Neuronal stem cell (in vitro differentiated cells): ENCODE results near the gene CAMKK1.
A peak's percentile ranks its signal among the peaks of the same experiment; 100 is the strongest.

Source experiments
- DNase-seq: peaks from one replicate; pipeline ENCODE4 v3.0.0-alpha.2; 2013; ENCODE audit warnings: low spot score
- H2AFZ ChIP-seq: one replicate; pipeline ENCODE4 v1.6.1; 2013; ENCODE audit warnings: mild to moderate bottlenecking, low read length, inconsistent platforms
- H2AK5ac ChIP-seq: 2 replicates; pipeline ENCODE4 v1.6.1; 2013; ENCODE audit warnings: low read depth, mild to moderate bottlenecking, inconsistent platforms, low read length, moderate library complexity, mixed read lengths
- H2BK120ac ChIP-seq: 2 replicates; pipeline ENCODE4 v1.6.1; 2013; ENCODE audit warnings: low read depth, mild to moderate bottlenecking, inconsistent platforms, low read length, moderate library complexity, mixed read lengths
- H2BK12ac ChIP-seq: one replicate; pipeline ENCODE4 v1.6.1; 2013; ENCODE audit warnings: low read length, inconsistent platforms
- H2BK15ac ChIP-seq: 2 replicates; pipeline ENCODE4 v1.6.1; 2013; ENCODE audit warnings: mild to moderate bottlenecking, low read length, inconsistent platforms, mixed read lengths
- H2BK5ac ChIP-seq: one replicate; pipeline ENCODE4 v1.6.1; 2013; ENCODE audit warnings: inconsistent platforms, mild to moderate bottlenecking, low read length, moderate library complexity
- H3K14ac ChIP-seq: one replicate; pipeline ENCODE4 v1.6.1; 2013; ENCODE audit warnings: low read length, inconsistent platforms
- H3K18ac ChIP-seq: 2 replicates; pipeline ENCODE4 v1.6.1; 2013; ENCODE audit warnings: low read length, inconsistent platforms
- H3K23ac ChIP-seq: 2 replicates; pipeline ENCODE4 v1.6.1; 2013; ENCODE audit warnings: low read depth, mild to moderate bottlenecking, mixed read lengths, low read length, inconsistent platforms; ENCODE audit not compliant: poor library complexity
- H3K27ac ChIP-seq: replicated peaks from 3 replicates; pipeline ENCODE4 v1.5.1; 2013; ENCODE audit warnings: low read length, inconsistent platforms
- H3K27me3 ChIP-seq, 3 experiments: 2 replicates each; pipeline ENCODE4 v1.6.1; 2013; ENCODE audit warnings: low read length in 3 of 3, mild to moderate bottlenecking in 2 of 3, inconsistent platforms in 1 of 3, low read depth in 1 of 3, mixed read lengths in 1 of 3, moderate library complexity in 1 of 3; ENCODE audit not compliant: control insufficient read depth in 3 of 3, insufficient read depth in 3 of 3
- H3K36me3 ChIP-seq, 2 donors: replicated peaks in 1 of 2; 2 replicates each; pipeline ENCODE4 v1.6.1; 2013; ENCODE audit warnings: low read length in 2 of 2; ENCODE audit not compliant: control insufficient read depth in 2 of 2, insufficient read depth in 2 of 2
- H3K4ac ChIP-seq: 2 replicates; pipeline ENCODE4 v1.6.1; 2013; ENCODE audit warnings: inconsistent platforms, mild to moderate bottlenecking, low read length, moderate library complexity
- H3K4me1 ChIP-seq, 2 donors: 1 replicate in 1 of 2; 2 replicates in 1 of 2; pipeline ENCODE4 v1.6.1; 2013; ENCODE audit warnings: low read length in 2 of 2, low read depth in 1 of 2; ENCODE audit not compliant: control insufficient read depth in 2 of 2, insufficient read depth in 1 of 2
- H3K4me2 ChIP-seq: one replicate; pipeline ENCODE4 v1.6.1; 2013; ENCODE audit warnings: mild to moderate bottlenecking, low read length, inconsistent platforms; ENCODE audit not compliant: insufficient read depth, poor library complexity, severe bottlenecking
- H3K4me3 ChIP-seq, 2 donors: 2 replicates each; pipeline ENCODE4 v1.5.1; 2013; ENCODE audit warnings: low read length in 2 of 2, mild to moderate bottlenecking in 2 of 2, inconsistent platforms in 1 of 2, moderate library complexity in 1 of 2
- H3K79me1 ChIP-seq: one replicate; pipeline ENCODE4 v1.6.1; 2013; ENCODE audit warnings: low read depth, mild to moderate bottlenecking, inconsistent platforms, low read length, moderate library complexity
- H3K9ac ChIP-seq: one replicate; pipeline ENCODE4 v1.6.1; 2013; ENCODE audit warnings: mild to moderate bottlenecking, low read depth, low read length, inconsistent platforms; ENCODE audit not compliant: poor library complexity
- H3K9me3 ChIP-seq, 2 donors: replicated peaks in 1 of 2; 2 replicates each; pipeline versions ENCODE3 to v1.6.1; 2013; ENCODE audit warnings: low read length in 2 of 2, mild to moderate bottlenecking in 2 of 2, inconsistent platforms in 1 of 2, low read depth in 1 of 2, mixed read lengths in 1 of 2, moderate library complexity in 1 of 2; ENCODE audit not compliant: control insufficient read depth in 2 of 2, insufficient read depth in 1 of 2
- H4K8ac ChIP-seq: one replicate; pipeline ENCODE4 v1.6.1; 2013; ENCODE audit warnings: low read depth, mild to moderate bottlenecking, inconsistent platforms, low read length, moderate library complexity
- H4K91ac ChIP-seq: one replicate; pipeline ENCODE4 v1.6.1; 2013; ENCODE audit warnings: low read length, low read depth, mild to moderate bottlenecking, inconsistent platforms; ENCODE audit not compliant: poor library complexity
- WGBS, 2 donors: extraction: QIAGEN DNeasy Blood & Tissue Kit; methylation state at CpG; one replicate each; pipeline ENCODE4 v1.1.7; 2013; ENCODE audit warnings: missing lambda C conversion rate in 2 of 2, mixed read lengths in 1 of 2; ENCODE audit not compliant: insufficient read length in 2 of 2, insufficient replicate concordance in 1 of 2; ENCODE audit errors: extremely low coverage in 2 of 2; 5-methylcytosine and 5-hydroxymethylcytosine counted together

The CAMKK1 gene

DNA sequence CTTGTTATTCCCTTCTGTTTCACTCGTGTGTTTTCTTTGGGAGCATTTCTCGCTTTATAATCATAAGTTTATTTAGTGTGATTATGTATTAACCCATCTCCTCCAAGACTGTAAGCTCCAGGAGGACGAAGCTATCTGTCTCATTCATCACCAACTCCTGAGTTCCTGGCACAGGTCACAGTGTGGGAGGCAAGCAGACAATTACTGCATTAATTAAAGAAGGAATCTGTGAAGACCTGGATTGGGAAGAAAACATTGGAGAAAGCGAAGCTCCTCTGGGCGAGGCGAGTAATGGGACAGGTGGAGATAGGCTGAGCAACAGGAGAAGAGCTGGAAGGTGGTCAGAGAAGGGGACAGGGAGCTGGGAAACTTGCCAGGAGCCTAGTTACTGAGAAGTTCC lies 7.8 kb upstream of the CAMKK1 start:
- Histone ChIP-seq H3K4ac (no peak overlapping the region), H3K79me1 (peaks cover 2% of the 10 kb centered on the region), H2AFZ (no peak overlapping the region), H3K4me3 (no peak overlapping the region), H3K14ac (no peak overlapping the region), H2BK120ac (no peak overlapping the region), H2BK5ac (no peak overlapping the region), H2BK12ac (no peak overlapping the region), H3K4me2 (no peak overlapping the region), H4K91ac (no peak overlapping the region), H3K27ac (no peak overlapping the region), H3K9ac (no peak overlapping the region), H3K36me3 (no peaks in the 10 kb centered on the region), H4K8ac (no peak overlapping the region), H3K4me1 (peaks cover 5 to 7% of the 10 kb centered on the region in 2 donors), H3K9me3 (no peaks in the 10 kb centered on the region), H3K27me3 (peaks cover 0 to 6% (median 0%) of the 10 kb centered on the region in 3 experiments), H3K23ac (no peak overlapping the region), H2BK15ac (no peak overlapping the region), H2AK5ac (no peak overlapping the region), H3K18ac (no peak overlapping the region)
- no peak for DNase-seq
- no CpG with 5 or more reads among the region's 6 CpGs for WGBS, 2 donors

DNA sequence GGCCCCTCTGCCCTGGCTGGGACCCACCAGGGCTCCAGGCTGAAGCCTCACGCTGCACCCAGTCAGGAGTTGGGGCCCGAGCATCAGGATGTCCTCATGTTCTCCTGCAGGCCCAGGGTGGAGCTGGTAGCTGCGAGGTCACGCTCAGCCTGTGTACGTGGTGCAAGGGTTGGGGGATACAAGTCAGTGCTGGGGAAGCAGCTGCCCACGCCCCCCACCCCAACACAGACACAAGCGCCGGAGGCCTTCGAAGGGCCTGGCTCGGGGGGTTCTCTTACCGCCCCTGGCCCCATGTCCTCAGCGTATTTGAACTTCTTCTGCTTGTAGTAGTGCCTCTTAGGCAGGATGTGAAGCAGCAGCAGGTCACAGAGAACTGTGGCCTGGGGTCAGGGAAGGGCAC lies 4.9 kb upstream of the CAMKK1 start:
- no peak overlapping the region for H3K4me3 ChIP-seq
- no peak overlapping the region for H3K4me2 ChIP-seq
- no peak overlapping the region for H2BK120ac ChIP-seq
- H3K23ac ChIP-seq, result no peak overlapping the region
- peaks cover 0 to 6% (median 3%) of the 10 kb centered on the region in 3 experiments for H3K27me3 ChIP-seq
- peak overlapping the region; percentile 58 for H2BK15ac ChIP-seq
- H3K4me1 ChIP-seq, result peaks cover 9 to 12% of the 10 kb centered on the region in 2 donors
- H4K8ac ChIP-seq, result peak overlapping the region; percentile 92
- no peaks in the 10 kb centered on the region for H3K36me3 ChIP-seq
- H3K27ac ChIP-seq, result no peak overlapping the region
- no peak overlapping the region for H3K4ac ChIP-seq
- peak overlapping the region; percentile 70 for H2AK5ac ChIP-seq
- H2BK12ac ChIP-seq, result peak overlapping the region; percentile 24
- peak overlapping the region; percentile 64 for H3K18ac ChIP-seq
- H2AFZ ChIP-seq, result no peak overlapping the region
- DNase-seq, result no peak
- no CpG with 5 or more reads among the region's 12 CpGs for WGBS, 2 donors
- peak overlapping the region; percentile 60 for H3K9ac ChIP-seq
- peak overlapping the region; percentile 53 for H2BK5ac ChIP-seq
- H3K9me3 ChIP-seq, result no peaks in the 10 kb centered on the region
- H3K79me1 ChIP-seq, result peaks cover 2% of the 10 kb centered on the region
- H3K14ac ChIP-seq, result no peak overlapping the region
- no peak overlapping the region for H4K91ac ChIP-seq

DNA sequence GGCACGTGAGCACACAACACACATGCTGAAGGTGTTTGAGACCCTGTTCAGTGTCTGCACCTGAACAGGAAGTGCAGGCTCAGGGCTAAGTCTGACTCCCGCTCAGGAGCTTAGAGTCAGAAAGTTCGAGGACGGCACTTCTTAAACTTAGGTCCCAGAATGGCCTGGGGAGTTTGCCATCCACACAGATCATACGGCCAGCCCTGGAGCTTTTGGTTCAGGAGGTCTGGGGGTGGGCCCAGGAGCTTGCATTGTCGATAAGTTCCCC lies 4.0 kb upstream of the CAMKK1 start:
- H2BK120ac ChIP-seq, result no peak overlapping the region
- H3K9me3 ChIP-seq, result no peaks in the 10 kb centered on the region
- H2BK12ac ChIP-seq, result no peak overlapping the region
- peaks cover 2% of the 10 kb centered on the region for H3K79me1 ChIP-seq
- H3K36me3 ChIP-seq, result no peaks in the 10 kb centered on the region
- peak overlapping the region; percentile 72 for H3K9ac ChIP-seq
- no peak overlapping the region for H2BK5ac ChIP-seq
- WGBS, 2 donors, result no CpG with 5 or more reads among the region's 6 CpGs
- peak overlapping the region; percentile 1 for H3K14ac ChIP-seq
- no peak overlapping the region for H4K91ac ChIP-seq
- H3K23ac ChIP-seq, result no peak overlapping the region
- no peak overlapping the region for H4K8ac ChIP-seq
- no peak for DNase-seq
- no peak overlapping the region for H3K4me3 ChIP-seq
- H3K4me1 ChIP-seq, result peaks cover 11 to 15% of the 10 kb centered on the region in 2 donors
- H2AFZ ChIP-seq, result peak overlapping the region; percentile 15
- H2AK5ac ChIP-seq, result no peak overlapping the region
- no peak overlapping the region for H3K4me2 ChIP-seq
- H2BK15ac ChIP-seq, result peak overlapping the region; percentile 98
- H3K27me3 ChIP-seq, result peaks cover 0 to 9% (median 3%) of the 10 kb centered on the region in 3 experiments
- H3K27ac ChIP-seq, result no peak overlapping the region
- no peak overlapping the region for H3K4ac ChIP-seq
- peak overlapping the region; percentile 2 for H3K18ac ChIP-seq

DNA sequence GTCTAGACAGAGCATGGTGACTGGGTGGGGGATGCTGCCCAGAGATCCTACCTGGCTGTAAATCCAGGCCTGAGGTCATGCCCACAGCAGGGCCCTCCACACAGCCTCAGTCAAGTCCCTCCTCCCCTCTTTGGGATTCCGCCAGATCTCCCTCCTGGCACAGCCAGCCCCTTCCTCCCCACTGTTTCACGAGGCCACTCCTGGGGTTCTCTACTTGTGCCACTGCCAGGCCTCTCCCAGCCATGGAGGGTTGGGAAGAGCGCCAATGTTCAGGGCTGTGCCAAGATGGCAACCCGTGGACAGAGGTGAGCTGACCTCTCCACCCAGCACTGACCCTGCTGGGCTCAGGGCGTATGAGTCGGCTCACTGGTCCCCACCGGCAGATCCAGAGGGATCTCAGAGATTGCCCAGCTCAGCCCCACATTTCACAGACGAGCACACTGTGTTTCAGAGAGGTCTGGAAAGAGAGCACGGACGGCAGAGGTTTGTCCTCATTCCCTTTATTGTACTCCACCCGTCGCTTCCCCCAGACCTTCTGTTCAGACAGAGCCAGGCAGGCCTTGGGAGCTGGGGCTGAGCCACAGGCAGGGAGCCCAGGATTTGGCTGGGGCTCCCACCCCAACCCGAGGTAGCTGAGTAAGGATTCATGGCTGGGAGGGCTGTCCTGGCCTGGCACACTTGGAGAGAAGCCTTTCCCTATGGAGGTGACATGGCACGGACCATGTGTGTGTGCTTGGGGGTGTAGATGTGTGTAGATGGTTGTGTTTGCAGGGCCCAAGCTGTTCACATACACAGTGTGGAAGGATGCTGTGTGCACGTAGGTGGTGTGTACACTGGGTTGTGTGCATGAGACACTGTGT lies 3.5 kb upstream of the CAMKK1 start:
- no CpG with 5 or more reads among the region's 15 CpGs for WGBS, 2 donors

More for the DNA sequence above, 3.5 kb upstream of the CAMKK1 start:
- H3K23ac ChIP-seq, result no peak overlapping the region
- no peak overlapping the region for H4K91ac ChIP-seq
- no peak for DNase-seq
- H3K4ac ChIP-seq, result no peak overlapping the region
- peaks cover 0 to 14% (median 3%) of the 10 kb centered on the region in 3 experiments for H3K27me3 ChIP-seq
- no peaks in the 10 kb centered on the region for H3K36me3 ChIP-seq
- H2BK12ac ChIP-seq, result no peak overlapping the region
- no peak overlapping the region for H3K27ac ChIP-seq
- H2BK120ac ChIP-seq, result peak overlapping the region; percentile 96
- H2AK5ac ChIP-seq, result peak overlapping the region; percentile 70
- peak overlapping the region; percentile 82 for H4K8ac ChIP-seq
- H3K79me1 ChIP-seq, result no peaks in the 10 kb centered on the region
- H3K4me1 ChIP-seq, result peaks cover 13 to 19% of the 10 kb centered on the region in 2 donors
- peak overlapping the region; percentile 64 for H3K18ac ChIP-seq
- H3K9me3 ChIP-seq, result no peaks in the 10 kb centered on the region
- peak overlapping the region; percentile 72 for H3K9ac ChIP-seq
- H2AFZ ChIP-seq, result no peak overlapping the region
- H3K14ac ChIP-seq, result peak overlapping the region; percentile 21
- H3K4me3 ChIP-seq, result no peak overlapping the region
- H2BK5ac ChIP-seq, result no peak overlapping the region
- H2BK15ac ChIP-seq, result peak overlapping the region; percentile 98
- no peak overlapping the region for H3K4me2 ChIP-seq
